Globus pallidus (tissue), 1 donor: ENCODE measurements around the gene COL5A3.
"Not testable (repeated sequence)": the region's sequence is repeated elsewhere in the genome, so short reads cannot be mapped to it uniquely, and the experiment has no call there.

Experiments
- DNase-seq: peaks from one replicate; pipeline ENCODE4 v3.0.0-alpha.2; 2015; ENCODE audit warnings: low spot score

Gene COL5A3

GRCh38 chr19:9936326-9937000 lies 73.8 kb downstream of the COL5A3 start, which contains the start of gene OLFM2:
Gene OLFM2, minus strand, starts transcription at chr19:9936515. Its CDS starts 149 bp downstream, at chr19:9936366.
- no peak for DNase-seq

DNA sequence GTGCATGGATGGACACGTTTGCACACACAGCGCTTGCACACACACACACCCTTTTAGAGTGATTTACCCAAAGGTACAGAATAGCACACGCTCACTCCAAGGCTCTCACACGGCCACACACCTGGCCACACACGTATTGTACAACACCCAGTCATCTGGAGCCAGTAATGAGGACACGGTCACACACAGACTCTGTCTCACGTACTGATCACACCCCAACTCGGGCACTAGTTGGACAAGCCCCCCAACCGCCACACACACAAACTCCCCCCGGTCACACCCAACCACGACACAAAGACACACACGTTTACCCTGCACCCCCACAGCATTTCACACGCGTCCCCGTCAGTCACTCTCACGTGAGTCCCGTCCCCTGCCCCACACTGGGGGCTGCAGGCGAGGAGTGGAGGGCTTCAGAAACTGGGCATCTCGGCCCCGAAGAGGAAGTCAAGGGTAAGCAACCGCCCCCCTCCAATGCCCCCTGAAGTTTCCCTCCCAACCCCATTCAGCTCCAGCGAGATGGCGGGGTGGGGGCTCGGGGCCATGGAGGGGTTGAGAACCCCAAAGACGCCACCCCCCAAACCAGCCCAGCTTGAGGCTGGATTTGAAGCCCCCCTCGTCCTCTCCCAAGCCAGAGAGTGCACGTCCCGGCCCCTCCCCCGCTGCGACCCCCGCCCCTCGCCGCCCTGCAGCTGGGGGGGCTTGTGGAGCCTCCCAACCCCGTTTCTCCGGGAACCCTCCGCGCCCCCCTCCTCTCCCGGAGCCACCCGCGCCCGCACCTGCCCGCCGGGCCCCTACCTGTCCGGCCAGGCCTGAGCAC lies 74.6 kb downstream of the COL5A3 start:
- no peak for DNase-seq

GRCh38 chr19:9934132-9934950 lies 76.0 kb downstream of the COL5A3 start:
- peak; percentile 64 for DNase-seq

- DNase-seq = no peak
Measured at GRCh38 chr19:9932835-9933234, 77.5 kb downstream of the COL5A3 start.

- DNase-seq = no peak
Measured at GRCh38 chr19:9931629-9932028, 78.7 kb downstream of the COL5A3 start.

DNA sequence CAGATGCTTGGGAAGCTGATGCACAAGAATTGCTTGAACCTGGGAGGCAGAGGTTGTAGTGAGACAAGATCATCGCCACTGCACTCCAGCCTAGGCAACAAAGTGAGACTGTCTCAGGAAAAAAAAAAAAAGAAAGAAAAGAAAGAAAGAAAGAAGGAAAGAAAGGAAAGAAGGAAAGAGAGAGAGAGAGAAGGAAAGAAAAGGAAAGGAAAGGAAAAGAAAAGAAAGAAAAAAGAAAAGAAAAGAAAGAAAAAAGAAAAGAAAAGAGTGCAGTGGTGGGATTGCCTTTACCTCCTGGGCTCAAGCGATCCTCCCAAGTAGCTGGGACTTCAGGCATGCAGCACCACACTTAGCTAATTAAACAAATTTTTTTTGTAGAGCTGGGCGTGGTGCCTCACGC lies 86.9 kb downstream of the COL5A3 start:
- DNase-seq = no peak

- not testable (repeated sequence) for DNase-seq
Measured at GRCh38 chr19:9922782-9923379, 87.4 kb downstream of the COL5A3 start.

- no peak for DNase-seq
Measured at GRCh38 chr19:9917321-9917720, 93.0 kb downstream of the COL5A3 start.

DNA sequence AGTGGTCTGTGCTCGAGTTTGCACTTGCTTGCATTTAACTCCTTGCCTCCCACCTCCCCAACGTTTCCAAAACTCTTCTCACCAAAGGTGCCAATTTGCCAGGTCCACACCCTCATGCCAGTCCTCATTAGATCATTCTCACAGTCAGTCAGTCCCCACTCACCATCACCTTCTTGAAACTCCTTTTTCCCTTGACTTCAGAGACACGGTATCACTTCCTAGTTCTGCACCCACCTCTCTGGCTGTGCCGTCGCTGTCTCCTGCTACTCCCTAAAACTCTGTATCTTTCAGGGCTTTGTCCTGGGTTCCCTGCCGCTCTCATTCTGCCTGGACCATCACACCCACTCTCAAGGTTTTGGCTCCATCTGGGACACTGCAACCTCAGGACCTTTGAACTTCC lies 93.6 kb downstream of the COL5A3 start:
- no peak for DNase-seq

GRCh38 chr19:9914315-9915207 lies 95.7 kb downstream of the COL5A3 start:
- DNase-seq = no peak

GRCh38 chr19:9914001-9914314 lies 96.3 kb downstream of the COL5A3 start:
- DNase-seq = no peak

DNA sequence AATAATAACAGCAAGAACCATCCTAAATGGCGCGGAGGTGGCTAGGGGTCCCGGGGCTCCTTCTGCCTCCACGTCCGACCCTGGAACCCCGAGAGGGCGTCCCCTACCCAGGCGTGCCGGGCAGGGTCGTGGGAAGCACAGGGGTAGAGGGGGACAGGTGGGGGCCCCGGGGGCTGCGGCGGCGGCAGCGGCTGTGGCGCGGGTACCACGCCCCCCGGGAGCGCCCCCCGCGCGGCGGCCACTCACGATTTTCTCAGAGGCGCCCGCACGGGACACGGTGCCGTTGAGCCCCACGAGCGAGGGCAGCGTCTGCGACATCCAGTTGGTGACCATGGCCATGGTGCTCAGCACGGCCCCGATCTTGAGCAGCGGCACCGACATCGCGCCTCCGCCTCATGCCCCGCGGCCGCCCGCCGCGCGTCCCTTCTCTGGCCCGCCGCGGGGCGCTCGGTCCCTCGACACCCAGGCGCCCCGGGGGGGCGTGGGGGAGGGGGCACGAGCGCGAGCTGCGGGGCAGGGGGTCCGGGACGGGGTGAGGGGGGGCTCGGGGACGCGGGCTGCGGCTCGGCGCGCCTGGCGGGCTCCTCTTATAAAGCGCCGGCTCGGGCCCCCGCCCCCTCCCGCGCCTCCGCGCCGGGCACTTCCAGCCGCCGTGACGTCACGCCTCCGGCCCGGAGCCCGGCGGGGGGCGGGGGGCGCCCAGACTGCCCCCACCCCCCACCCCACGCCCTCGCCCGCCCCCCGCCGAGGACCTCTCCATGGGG lies 96.9 kb downstream of the COL5A3 start:
- DNase-seq = no peak

DNA sequence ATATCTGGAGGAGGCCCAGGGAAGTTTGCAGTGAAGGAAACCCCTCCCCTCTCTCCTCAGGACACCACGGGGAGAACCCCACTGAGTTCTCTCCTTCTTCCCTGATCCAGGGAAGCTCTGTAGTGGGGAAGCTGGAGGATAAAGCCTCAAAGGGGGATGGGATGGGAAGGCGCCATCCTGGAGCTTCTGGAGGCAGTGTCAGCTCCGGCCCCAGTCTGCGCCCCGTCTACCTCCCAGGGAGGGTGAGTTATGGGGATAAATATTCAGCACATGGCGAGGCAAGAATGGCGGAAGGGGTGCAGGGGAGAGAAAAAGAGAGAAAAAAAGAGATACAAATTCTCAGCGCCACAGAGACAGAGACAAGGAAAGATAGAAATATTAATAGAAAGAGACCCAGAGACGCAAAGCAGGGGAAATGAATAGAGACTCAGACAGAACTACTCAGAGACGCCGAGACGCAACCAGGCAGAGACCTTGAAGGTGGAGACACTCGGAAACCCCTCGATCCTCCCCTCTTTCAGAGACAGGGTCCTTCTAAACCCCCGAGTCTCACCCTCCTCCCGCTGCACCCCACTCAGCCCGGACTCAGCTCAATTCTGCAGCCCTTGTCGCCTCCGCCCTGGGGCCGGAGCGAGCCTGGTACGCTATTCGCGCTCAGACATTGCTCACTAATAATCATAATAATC lies 97.6 kb downstream of the COL5A3 start:
- DNase-seq = no peak

DNA sequence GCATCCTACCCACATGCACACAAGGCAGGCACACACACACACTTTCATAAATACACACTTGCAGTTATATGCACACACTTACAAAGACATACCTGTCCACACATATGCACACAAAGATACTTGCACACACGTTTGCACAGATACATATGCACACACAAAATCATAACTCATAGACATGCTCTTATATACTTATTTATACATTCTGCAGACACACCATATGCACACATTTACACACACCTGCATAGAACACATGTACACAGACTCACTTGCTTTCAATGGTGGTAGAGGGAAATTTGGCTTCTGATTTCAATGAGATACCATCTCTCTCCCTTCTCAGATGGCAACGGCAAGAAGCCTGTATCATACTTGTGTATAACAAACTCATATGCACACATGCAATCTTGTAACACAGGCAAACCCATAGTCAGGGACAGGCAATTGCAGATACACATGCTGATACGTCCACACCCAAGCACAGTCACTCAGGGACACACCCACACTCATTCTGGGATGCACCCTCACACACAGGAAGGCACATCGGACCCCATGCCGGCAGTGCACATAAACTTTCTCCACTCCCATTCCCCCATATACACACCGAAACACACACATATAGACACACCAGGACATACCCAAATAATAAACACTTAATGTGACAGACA lies 98.6 kb downstream of the COL5A3 start:
- no peak for DNase-seq

GRCh38 chr19:9910625-9911024 lies 99.7 kb downstream of the COL5A3 start:
- no peak for DNase-seq
